Fibroblast of skin of scalp (primary cell): ENCODE measurements around the gene DAB2.
"Not testable (repeated sequence)": the region's sequence is repeated elsewhere in the genome, so short reads cannot be mapped to it uniquely, and the experiment has no call there.

Source experiments
- DNase-seq: peaks from one replicate; pipeline ENCODE4 v3.0.0-alpha.2; 2013

DAB2 gene

DNA sequence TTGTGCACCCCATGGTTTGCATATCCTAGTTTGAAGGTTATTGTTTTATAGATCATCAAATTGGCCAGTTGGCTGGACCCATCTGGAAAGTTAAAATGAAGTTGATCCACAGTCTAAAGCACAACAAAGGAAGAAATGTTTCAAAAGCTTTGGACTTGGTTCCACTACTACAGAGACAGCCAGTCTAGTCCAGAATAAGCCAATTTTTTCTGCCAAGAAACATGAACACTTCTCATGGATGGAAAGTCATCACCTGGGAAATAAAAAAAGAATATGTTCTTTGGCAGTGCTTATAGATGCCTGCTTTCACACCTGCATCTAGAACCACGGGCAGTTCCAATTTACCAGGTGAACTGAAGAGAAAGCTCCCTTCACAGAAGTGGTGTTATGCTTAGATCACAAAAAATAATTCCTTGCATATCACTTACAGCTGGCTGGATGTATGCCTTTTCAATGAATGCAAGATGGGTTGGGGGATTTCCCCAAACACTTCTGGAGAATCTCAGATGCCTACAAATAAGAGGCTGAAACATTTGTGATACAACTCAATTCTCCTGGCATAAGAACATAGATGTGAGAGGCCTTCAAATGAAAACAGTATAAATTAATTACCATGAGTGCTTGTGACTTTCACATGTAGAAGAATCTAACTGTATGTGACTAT lies 87.4 kb downstream of the DAB2 start:
- no peak for DNase-seq

DNA sequence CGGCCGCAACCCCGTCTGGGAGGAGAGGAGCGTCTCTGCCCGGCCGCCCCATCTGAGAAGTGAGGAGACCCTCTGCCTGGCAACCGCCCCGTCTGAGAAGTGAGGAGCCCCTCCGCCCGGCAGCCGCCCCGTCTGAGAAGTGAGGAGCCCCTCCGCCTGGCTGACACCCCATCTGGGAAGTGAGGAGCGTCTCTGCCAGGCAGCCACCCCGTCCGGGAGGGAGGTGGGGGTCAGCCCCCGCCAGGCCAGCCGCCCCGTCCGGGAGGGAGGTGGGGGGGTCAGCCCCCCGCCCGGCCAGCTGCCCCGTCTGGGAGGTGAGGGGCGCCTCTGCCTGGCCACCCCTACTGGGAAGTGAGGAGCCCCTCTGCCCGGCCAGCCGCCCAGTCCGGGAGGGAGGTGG lies 90.5 kb downstream of the DAB2 start:
- not testable (repeated sequence) for DNase-seq

DNA sequence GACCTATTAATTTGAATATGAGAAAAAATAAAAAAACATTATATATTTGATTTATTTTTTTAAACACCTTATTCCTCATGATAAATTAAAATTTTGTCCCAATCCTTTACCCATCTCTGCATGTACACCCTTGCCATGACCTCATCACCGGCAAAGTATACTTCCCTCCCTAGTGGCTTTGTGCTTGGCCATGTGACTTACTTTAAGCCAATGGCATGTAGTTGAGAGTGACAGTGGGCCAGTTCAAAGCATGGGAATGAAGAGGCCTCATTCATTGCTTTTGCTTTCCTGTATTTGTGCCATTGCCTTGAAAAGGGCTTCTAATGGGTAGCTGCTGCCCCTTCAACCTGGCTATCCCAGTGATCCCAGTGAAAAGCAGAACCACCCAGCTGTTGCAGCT lies 91.7 kb downstream of the DAB2 start:
- DNase-seq = no peak

DNA sequence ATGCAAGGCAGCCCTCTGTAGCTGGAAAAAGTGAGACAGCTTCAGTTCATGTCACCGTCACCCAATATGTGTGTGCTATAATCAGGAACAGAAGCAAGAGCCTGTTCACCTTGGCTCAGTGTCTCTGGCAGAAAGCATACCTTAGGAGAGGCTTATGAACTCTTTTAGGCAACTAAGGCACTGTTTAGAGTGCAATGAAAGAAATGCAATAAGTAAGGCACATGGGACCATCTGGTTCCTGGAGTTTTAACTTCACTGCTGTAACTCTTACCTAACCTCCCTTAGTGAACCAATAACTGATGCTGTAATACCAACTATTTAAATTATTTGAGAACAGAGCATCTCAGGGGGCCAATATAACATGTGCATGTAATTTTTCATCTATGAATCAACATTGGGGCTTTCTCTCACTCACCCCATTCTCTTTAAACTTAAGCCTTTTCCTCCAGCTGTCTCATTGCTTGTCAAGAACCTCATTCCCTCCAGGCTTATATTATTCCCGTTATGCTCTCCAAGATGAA lies 92.9 kb downstream of the DAB2 start:
- peak; percentile 60 for DNase-seq

DNA sequence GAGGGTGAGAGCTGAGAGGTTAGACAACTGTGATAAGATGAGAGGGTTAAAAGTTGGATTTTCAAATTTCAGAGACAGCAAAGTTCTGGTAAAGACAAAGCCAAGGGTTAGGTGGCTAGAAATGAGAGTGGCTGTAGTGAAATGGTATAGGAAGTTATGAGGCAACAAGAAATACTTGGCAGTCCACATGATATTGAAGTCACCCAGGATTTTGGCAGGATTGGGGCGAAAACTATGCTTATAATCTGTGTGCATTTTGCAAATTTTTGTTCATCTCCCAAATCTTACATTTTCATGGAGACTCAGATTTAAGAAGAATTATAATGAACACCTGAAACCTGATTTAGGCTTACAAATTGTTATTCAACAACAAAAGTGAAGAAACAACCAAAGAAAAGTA lies 96.0 kb downstream of the DAB2 start:
- DNase-seq = no peak

DNA sequence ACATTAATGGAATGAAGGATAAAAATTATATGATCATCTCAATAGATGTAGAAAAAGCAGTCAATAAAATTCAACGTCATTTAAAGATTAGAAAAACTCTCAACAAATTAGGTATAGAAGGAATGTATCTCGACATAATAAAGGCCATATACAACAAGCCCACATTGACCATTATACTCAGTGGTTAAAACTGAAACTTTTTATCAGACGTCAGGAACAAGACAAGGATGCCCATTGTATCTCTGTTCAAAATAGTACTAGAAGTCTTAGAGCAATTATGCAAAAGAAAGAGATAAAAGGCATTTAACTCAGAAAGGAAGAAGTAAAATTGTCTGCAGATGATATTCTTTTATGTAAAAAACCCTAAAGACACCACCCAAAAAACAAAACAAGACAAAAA lies 101.2 kb downstream of the DAB2 start:
- DNase-seq = no peak
